ENCODE data around the gene ELFN1. TPM values are rescaled to one million over a fixed set of nuclear protein-coding genes. Genes with fewer than 3 reads are reported as not detected.
A peak's percentile ranks its signal among the peaks of the same experiment; 100 is the strongest.

ELFN1 gene
- total and polyA plus RNA-seq, 2 donors = 0.91 to 2.6 TPM

DNA sequence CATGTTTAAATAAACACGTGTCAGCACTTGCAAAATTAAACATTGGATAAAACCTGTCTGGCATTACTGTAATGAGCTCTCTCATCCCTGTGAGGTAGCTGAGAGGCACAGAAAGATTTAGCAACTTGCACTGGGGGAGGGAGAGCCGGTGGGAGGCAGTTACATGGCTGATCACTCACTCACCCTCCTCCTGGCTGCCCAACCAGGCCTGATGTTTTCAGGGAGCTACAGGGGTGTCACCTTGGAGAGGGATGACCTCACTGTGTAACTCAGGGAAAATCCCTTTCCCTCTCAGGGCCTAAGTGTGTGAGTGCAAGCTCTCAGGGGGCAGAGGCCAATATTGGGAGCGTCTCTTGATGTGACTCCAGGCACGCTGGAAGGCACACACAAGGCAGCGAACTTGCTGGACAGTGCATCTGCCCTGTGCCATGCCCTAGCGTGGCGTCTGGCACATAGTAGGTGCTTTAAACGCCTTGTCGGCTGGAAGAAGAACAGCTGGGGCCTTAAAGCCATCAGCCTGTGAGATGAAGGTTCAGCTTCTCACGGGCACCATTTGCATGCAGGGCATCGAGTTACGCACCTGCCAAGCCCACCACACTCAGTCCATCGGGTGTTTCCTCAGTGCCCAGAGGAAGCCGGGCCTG, 51.1 kb downstream of the ELFN1 start:
- Histone ChIP-seq H3K9me3 (ENCODE audit: control insufficient read depth in 2 of 2, insufficient read depth in 1 of 2, low read length in 1 of 2) (peaks cover 3 to 19% of the 10 kb centered on the region in 2 donors), H3K27me3 (ENCODE audit: control insufficient read depth in 2 of 2, insufficient read depth in 1 of 2, low read length in 1 of 2) (peaks cover 0 to 15% of the 10 kb centered on the region in 2 donors), H3K4me3 (ENCODE audit: low read length in 2 of 2) (no peak overlapping the region), H3K4me1 (ENCODE audit: control insufficient read depth in 2 of 2, insufficient read depth in 2 of 2, low read length in 2 of 2) (peaks cover 7 to 34% of the 10 kb centered on the region in 2 donors), H3K27ac (ENCODE audit: low read depth in 1 of 2, low read length in 1 of 2) (no peak overlapping the region), H3K36me3 (ENCODE audit: control insufficient read depth in 2 of 2, insufficient read depth in 2 of 2, low read length in 1 of 2) (no peaks in the 10 kb centered on the region)
- WGBS = 90% methylated on average over 14 of the region's 14 CpGs
- no peak for DNase-seq (ENCODE audit: low read depth in 6 of 9, low spot score in 9 of 9)

DNA sequence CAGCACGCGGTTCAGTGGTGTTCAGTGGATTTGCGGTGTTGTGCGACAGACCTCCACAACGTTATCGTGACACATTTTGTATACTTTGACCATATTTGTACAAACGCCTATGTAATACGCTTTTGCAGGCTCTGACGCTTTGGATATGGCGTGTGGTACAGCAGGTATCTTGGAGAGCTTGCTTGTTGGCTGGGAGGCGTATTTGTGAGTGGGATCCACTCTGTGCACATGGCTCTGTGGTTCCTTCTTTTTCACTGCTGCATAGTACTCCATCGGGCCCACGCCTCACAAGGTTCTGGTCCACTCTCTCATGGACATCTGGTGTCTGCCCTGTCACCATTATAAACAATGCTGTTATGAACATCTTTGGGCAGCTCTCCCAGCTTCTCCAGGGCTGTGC, 53.2 kb downstream of the ELFN1 start:
- Histone ChIP-seq H3K27me3 (ENCODE audit: control insufficient read depth in 2 of 2, insufficient read depth in 1 of 2, low read length in 1 of 2) (peaks cover 0 to 10% of the 10 kb centered on the region in 2 donors), H3K4me1 (ENCODE audit: control insufficient read depth in 2 of 2, insufficient read depth in 2 of 2, low read length in 2 of 2) (peaks cover 7 to 38% of the 10 kb centered on the region in 2 donors), H3K27ac (ENCODE audit: low read depth in 1 of 2, low read length in 1 of 2) (no peak overlapping the region), H3K36me3 (ENCODE audit: control insufficient read depth in 2 of 2, insufficient read depth in 2 of 2, low read length in 1 of 2) (no peaks in the 10 kb centered on the region), H3K4me3 (ENCODE audit: low read length in 2 of 2) (no peak overlapping the region), H3K9me3 (ENCODE audit: control insufficient read depth in 2 of 2, insufficient read depth in 1 of 2, low read length in 1 of 2) (peaks cover 3 to 17% of the 10 kb centered on the region in 2 donors)
- DNase-seq (ENCODE audit: low read depth in 6 of 9, low spot score in 9 of 9) = no peak
- WGBS = 98% methylated on average over 13 of the region's 13 CpGs

DNA sequence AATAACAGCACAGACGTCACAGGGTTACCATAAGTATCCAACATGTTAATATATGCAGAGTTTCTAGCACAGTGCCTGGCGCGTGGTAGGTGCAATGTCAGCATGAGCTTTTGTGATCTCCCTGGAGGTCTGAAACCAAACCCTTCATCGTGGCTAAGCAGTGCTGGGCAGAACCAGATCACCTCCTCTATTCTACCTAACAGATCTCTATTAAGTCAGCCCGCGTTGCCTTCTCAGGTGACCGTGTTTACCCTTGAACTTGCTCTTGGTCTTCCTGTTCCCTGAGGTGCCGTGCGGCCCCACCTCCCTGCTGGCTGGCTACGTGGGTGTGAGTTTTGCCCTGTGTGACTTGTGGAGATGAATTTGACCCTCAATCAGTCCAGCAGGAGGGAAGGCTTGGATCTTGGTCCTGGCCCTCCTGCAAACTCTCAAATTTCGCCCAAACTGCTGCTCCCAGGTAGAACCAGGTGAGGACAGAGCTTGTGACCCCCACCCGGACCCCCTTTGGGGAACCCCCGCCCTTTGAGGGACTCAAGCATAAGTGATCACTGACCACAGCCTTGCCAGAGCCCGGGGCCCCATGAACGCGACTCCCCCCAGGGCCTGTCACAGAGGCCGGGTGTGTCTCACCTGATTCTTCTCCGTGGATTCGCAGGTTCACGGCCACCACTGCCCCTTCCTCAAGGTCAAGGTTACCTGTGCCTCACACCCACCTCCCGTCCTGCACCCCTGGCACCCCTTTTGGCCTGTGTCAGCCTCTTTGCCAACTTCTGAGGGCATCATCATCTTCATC, 54.2 kb downstream of the ELFN1 start:
- Histone ChIP-seq H3K27me3 (ENCODE audit: control insufficient read depth in 2 of 2, insufficient read depth in 1 of 2, low read length in 1 of 2) (peaks cover 2 to 16% of the 10 kb centered on the region in 2 donors), H3K4me1 (ENCODE audit: control insufficient read depth in 2 of 2, insufficient read depth in 2 of 2, low read length in 2 of 2) (peaks cover 7 to 37% of the 10 kb centered on the region in 2 donors), H3K9me3 (ENCODE audit: control insufficient read depth in 2 of 2, insufficient read depth in 1 of 2, low read length in 1 of 2) (peaks cover 3 to 23% of the 10 kb centered on the region in 2 donors), H3K27ac (ENCODE audit: low read depth in 1 of 2, low read length in 1 of 2) (no peak overlapping the region), H3K36me3 (ENCODE audit: control insufficient read depth in 2 of 2, insufficient read depth in 2 of 2, low read length in 1 of 2) (no peaks in the 10 kb centered on the region), H3K4me3 (ENCODE audit: low read length in 2 of 2) (no peak overlapping the region)
- no peak for DNase-seq (ENCODE audit: low read depth in 6 of 9, low spot score in 9 of 9)
- 92% methylated on average over 21 of the region's 21 CpGs for WGBS

DNA sequence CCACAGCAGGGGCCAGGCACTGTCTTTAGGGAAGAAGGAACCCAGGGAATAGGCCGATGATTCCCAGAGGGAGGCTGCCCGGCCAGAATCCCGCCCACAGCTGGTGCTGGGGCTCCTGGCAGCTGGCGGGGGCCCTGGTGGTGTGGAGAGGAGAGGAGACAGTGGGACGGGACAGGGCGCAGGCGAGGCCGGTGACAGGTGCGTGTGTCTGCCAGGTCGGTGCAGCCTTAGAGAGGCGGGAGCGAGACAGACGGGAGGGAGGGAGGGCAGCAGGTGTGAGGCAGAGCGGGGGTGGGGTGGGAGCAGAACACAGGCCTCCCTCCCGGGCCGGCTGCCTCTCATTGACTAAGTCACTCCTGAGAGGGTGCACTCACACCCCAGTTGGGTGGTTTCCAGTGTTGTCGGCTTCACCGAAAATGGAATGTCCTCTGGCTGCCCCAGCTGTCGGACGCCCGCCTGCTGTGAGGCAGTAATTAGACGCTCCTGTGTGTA, 55.2 kb downstream of the ELFN1 start:
- H3K27ac ChIP-seq (ENCODE audit: low read depth in 1 of 2, low read length in 1 of 2) = no peak overlapping the region
- WGBS = 46% methylated on average over 22 of the region's 22 CpGs

GRCh38 chr7:1725766-1726630, 55.9 kb downstream of the ELFN1 start:
- DNase-seq (ENCODE audit: low read depth in 6 of 9, low spot score in 9 of 9) = no peak
- WGBS = 94% methylated on average over 25 of the region's 25 CpGs

More for the DNA sequence above, 55.2 kb downstream of the ELFN1 start:
- DNase-seq (ENCODE audit: low read depth in 6 of 9, low spot score in 9 of 9) = peak; percentile 24 to 75 (median 41)
- peaks cover 3 to 29% of the 10 kb centered on the region in 2 donors for H3K9me3 ChIP-seq (ENCODE audit: control insufficient read depth in 2 of 2, insufficient read depth in 1 of 2, low read length in 1 of 2)
- H3K36me3 ChIP-seq (ENCODE audit: control insufficient read depth in 2 of 2, insufficient read depth in 2 of 2, low read length in 1 of 2) = no peaks in the 10 kb centered on the region
- H3K27me3 ChIP-seq (ENCODE audit: control insufficient read depth in 2 of 2, insufficient read depth in 1 of 2, low read length in 1 of 2) = peaks cover 2 to 19% of the 10 kb centered on the region in 2 donors
- no peak overlapping the region for H3K4me3 ChIP-seq (ENCODE audit: low read length in 2 of 2)
- H3K4me1 ChIP-seq (ENCODE audit: control insufficient read depth in 2 of 2, insufficient read depth in 2 of 2, low read length in 2 of 2) = peaks cover 7 to 30% of the 10 kb centered on the region in 2 donors

DNA sequence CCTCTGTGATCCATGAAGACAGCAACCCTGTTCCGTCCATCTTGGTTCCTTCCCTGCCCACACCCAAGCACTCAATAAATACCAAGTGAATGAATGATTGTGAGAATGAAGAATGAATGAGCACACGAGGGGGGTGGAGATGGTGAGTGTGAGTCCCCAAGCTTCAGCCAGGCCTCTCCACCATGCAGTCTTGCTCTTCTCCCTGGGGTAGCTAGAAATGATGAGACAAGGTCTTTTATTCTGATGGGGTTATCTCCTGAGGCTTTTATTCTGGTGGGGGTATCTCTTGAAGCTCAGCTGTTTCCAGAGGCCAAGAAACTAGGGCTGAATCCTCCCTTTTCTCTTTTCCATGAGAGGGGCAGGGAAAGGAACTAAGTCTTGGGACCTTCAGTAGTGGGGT, 57.0 kb downstream of the ELFN1 start:
- Histone ChIP-seq H3K4me1 (ENCODE audit: control insufficient read depth in 2 of 2, insufficient read depth in 2 of 2, low read length in 2 of 2) (peaks cover 7 to 25% of the 10 kb centered on the region in 2 donors), H3K27me3 (ENCODE audit: control insufficient read depth in 2 of 2, insufficient read depth in 1 of 2, low read length in 1 of 2) (peaks cover 2 to 20% of the 10 kb centered on the region in 2 donors), H3K36me3 (ENCODE audit: control insufficient read depth in 2 of 2, insufficient read depth in 2 of 2, low read length in 1 of 2) (no peaks in the 10 kb centered on the region), H3K4me3 (ENCODE audit: low read length in 2 of 2) (no peak overlapping the region), H3K27ac (ENCODE audit: low read depth in 1 of 2, low read length in 1 of 2) (no peak overlapping the region), H3K9me3 (ENCODE audit: control insufficient read depth in 2 of 2, insufficient read depth in 1 of 2, low read length in 1 of 2) (peaks cover 3 to 29% of the 10 kb centered on the region in 2 donors)
- DNase-seq (ENCODE audit: low read depth in 6 of 9, low spot score in 9 of 9) = no peak
- 97% methylated on average over 2 of the region's 2 CpGs for WGBS

More at GRCh38 chr7:1725766-1726630, 55.9 kb downstream of the ELFN1 start:
- no peaks in the 10 kb centered on the region for H3K36me3 ChIP-seq (ENCODE audit: control insufficient read depth in 2 of 2, insufficient read depth in 2 of 2, low read length in 1 of 2)
- no peak overlapping the region for H3K4me3 ChIP-seq (ENCODE audit: low read length in 2 of 2)
- H3K4me1 ChIP-seq (ENCODE audit: control insufficient read depth in 2 of 2, insufficient read depth in 2 of 2, low read length in 2 of 2) = peaks cover 7 to 27% of the 10 kb centered on the region in 2 donors
- H3K9me3 ChIP-seq (ENCODE audit: control insufficient read depth in 2 of 2, insufficient read depth in 1 of 2, low read length in 1 of 2) = peaks cover 3 to 29% of the 10 kb centered on the region in 2 donors
- no peak overlapping the region for H3K27ac ChIP-seq (ENCODE audit: low read depth in 1 of 2, low read length in 1 of 2)
- peaks cover 2 to 19% of the 10 kb centered on the region in 2 donors for H3K27me3 ChIP-seq (ENCODE audit: control insufficient read depth in 2 of 2, insufficient read depth in 1 of 2, low read length in 1 of 2)

DNA sequence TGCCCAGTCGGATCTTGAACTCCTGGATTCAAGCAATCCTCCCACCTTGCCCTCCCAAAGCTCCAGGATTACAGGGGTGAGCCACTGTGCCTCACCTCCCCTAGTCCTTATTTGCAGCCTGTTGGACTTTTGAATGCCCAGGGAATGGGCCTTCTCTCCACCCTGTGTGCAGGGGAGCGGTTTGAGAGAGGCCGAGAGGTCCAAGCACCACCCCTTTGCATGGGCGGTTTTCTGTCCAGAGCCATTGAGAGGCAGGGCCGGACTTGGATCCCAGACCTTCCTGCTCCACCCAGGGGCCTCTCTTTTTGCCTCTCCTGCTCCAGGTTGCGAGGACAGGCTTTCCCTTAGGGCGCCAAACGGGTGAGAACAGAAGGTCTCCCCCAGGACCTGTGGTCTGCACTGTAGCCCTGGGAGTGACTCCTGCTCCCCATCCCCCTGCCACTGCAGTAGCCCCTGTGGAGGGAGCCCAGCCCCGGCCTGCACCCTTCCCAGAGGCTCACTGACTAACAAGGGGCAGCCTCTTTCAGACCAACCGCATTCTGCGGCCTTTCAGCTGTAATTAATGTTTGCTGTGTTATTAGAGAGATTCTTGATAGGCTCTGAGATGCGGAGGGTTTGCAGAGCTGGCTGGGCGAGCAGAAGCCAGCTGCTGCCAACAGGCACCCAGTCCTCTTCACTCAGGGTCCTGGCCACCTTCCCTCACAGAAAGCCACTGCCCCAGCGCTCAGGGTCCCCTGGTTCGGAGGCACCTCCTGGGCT, 57.9 kb downstream of the ELFN1 start:
- no peak for DNase-seq (ENCODE audit: low read depth in 6 of 9, low spot score in 9 of 9)
- H3K4me3 ChIP-seq (ENCODE audit: low read length in 2 of 2) = no peak overlapping the region
- H3K4me1 ChIP-seq (ENCODE audit: control insufficient read depth in 2 of 2, insufficient read depth in 2 of 2, low read length in 2 of 2) = peaks cover 7 to 25% of the 10 kb centered on the region in 2 donors
- no peak overlapping the region for H3K27ac ChIP-seq (ENCODE audit: low read depth in 1 of 2, low read length in 1 of 2)
- peaks cover 3 to 29% of the 10 kb centered on the region in 2 donors for H3K9me3 ChIP-seq (ENCODE audit: control insufficient read depth in 2 of 2, insufficient read depth in 1 of 2, low read length in 1 of 2)
- H3K27me3 ChIP-seq (ENCODE audit: control insufficient read depth in 2 of 2, insufficient read depth in 1 of 2, low read length in 1 of 2) = peaks cover 2 to 25% of the 10 kb centered on the region in 2 donors
- H3K36me3 ChIP-seq (ENCODE audit: control insufficient read depth in 2 of 2, insufficient read depth in 2 of 2, low read length in 1 of 2) = no peaks in the 10 kb centered on the region
- 90% methylated on average over 15 of the region's 15 CpGs for WGBS

DNA sequence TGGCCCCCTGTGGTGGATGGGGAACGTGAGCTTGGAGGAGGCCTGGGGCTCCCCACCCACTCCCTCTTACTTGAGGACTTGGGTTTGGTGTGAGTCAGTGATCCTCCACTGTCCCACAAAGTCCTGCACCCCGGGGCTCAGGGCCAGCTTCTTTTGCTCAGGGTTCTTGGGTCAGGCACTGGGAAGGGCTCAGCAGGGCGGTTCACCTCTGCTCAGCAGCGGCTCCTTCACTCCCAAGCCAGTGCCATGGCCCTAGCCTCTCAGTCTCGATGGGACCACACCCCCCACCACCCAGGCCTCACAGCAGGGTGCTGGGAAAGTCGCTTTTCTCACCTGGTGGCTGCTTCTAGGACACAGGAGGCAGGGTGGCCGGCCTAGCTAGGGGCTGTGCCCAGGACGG, 59.1 kb downstream of the ELFN1 start:
- no peak for DNase-seq (ENCODE audit: low read depth in 6 of 9, low spot score in 9 of 9)
- Histone ChIP-seq H3K4me1 (ENCODE audit: control insufficient read depth in 2 of 2, insufficient read depth in 2 of 2, low read length in 2 of 2) (peaks cover 7 to 24% of the 10 kb centered on the region in 2 donors), H3K36me3 (ENCODE audit: control insufficient read depth in 2 of 2, insufficient read depth in 2 of 2, low read length in 1 of 2) (no peaks in the 10 kb centered on the region), H3K9me3 (ENCODE audit: control insufficient read depth in 2 of 2, insufficient read depth in 1 of 2, low read length in 1 of 2) (peaks cover 0 to 23% of the 10 kb centered on the region in 2 donors), H3K27ac (ENCODE audit: low read depth in 1 of 2, low read length in 1 of 2) (no peak overlapping the region), H3K27me3 (ENCODE audit: control insufficient read depth in 2 of 2, insufficient read depth in 1 of 2, low read length in 1 of 2) (peaks cover 2 to 29% of the 10 kb centered on the region in 2 donors), H3K4me3 (ENCODE audit: low read length in 2 of 2) (no peak overlapping the region)
- 96% methylated on average over 8 of the region's 8 CpGs for WGBS
